Psoas muscle (tissue), 8 donors: ENCODE data around the gene ADCY5. TPM values are rescaled to one million over a fixed set of nuclear protein-coding genes. Genes with fewer than 3 reads are reported as not detected.

ENCODE experiments used
- ATAC-seq, 4 donors: fragments of 200-7000 bp; cut with Tn5 transposase; one replicate each; pipeline ENCODE4 v1.9.1; 2020; ENCODE audit warnings: moderate library complexity in 3 of 4, mild to moderate bottlenecking in 2 of 4
- DNase-seq, 2 donors: peaks; one replicate each; pipeline ENCODE4 v3.0.0-alpha.2; 2020
- H3K27ac ChIP-seq: fragments of 200-600 bp; one replicate; pipeline ENCODE4 v1.8.0; 2022
- H3K27me3 ChIP-seq, 3 donors: fragments of 200-600 bp in 1 of 3; one replicate each; pipeline versions ENCODE4 v1.6.1 to v1.8.0; 2013 to 2022; ENCODE audit warnings: low read length in 2 of 3, mild to moderate bottlenecking in 2 of 3, moderate library complexity in 1 of 3; ENCODE audit not compliant: insufficient read depth in 3 of 3
- H3K36me3 ChIP-seq, 2 donors: fragments of 200-600 bp in 1 of 2; one replicate each; pipeline versions ENCODE4 v1.6.1 to v1.8.0; 2013 to 2022; ENCODE audit warnings: low read depth in 1 of 2, mild to moderate bottlenecking in 1 of 2, moderate library complexity in 1 of 2; ENCODE audit not compliant: insufficient read depth in 1 of 2
- H3K4me1 ChIP-seq: fragments of 200-600 bp; one replicate; pipeline ENCODE4 v1.8.0; 2022
- H3K4me3 ChIP-seq: fragments of 200-600 bp; one replicate; pipeline ENCODE4 v1.8.0; 2022; ENCODE audit warnings: mild to moderate bottlenecking
- H3K9me3 ChIP-seq: fragments of 200-600 bp; one replicate; pipeline ENCODE4 v1.8.0; 2022
- WGBS, 3 donors: extraction: QIAGEN DNeasy Blood & Tissue Kit; methylation state at CpG; one replicate each; pipeline versions ENCODE4 v1.1.6 to v1.1.7; 2013; 5-methylcytosine and 5-hydroxymethylcytosine counted together
- intact Hi-C, 2 donors: fragments of 100-400 bp; cut with DNase I; formaldehyde crosslinking; loops; one replicate each; pipeline versions ENCODE4 v1.11.0 to v1.14.2; 2022
- polyA plus RNA-seq, 3 donors: library from polyadenylated mRNA; stranded (reverse); fragments of 200-250 nt; gene quantifications; one replicate each; pipeline ENCODE4 v1.2.3, GENCODE V29; 2013
- total RNA-seq, 4 donors: library from RNA; stranded (reverse); fragmentation: NEBNext Ultra II Directional in 2 of 4; extraction: Animal tissue kit (Norgen Biotek cat#: 25700) in 2 of 4; gene quantifications; one replicate each; pipeline versions ENCODE4 v1.2.1 to v1.2.4, GENCODE V29; 2021 to 2023
- TF ChIP-seq, protein P1 (sequence below): fragments of 200-600 bp; IDR thresholded peaks from one replicate; pipeline ENCODE4 v1.8.0; 2022; ENCODE audit warnings: antibody characterized with exemption
- donor health status: healthy with polysubstance abuse.
- donor health status: DM: no; HTN: no; CAD: no; lungs with moderate emphysema.
- donor health status: Bipolar disorder and iron deficiency.
- donor health status: healthy.
- donor health status: DM: yes; HTN: yes; CAD: no.
- donor health status: DM: no; HTN: no; CAD: no.
- donor health status: DM: no; HTN: no; CAD: no.
- donor health status: DM: yes; HTN: yes; CAD: no.

Gene ADCY5
- total and polyA plus RNA-seq, 7 donors: 1.0 to 4.4 (median 1.6) TPM

DNA sequence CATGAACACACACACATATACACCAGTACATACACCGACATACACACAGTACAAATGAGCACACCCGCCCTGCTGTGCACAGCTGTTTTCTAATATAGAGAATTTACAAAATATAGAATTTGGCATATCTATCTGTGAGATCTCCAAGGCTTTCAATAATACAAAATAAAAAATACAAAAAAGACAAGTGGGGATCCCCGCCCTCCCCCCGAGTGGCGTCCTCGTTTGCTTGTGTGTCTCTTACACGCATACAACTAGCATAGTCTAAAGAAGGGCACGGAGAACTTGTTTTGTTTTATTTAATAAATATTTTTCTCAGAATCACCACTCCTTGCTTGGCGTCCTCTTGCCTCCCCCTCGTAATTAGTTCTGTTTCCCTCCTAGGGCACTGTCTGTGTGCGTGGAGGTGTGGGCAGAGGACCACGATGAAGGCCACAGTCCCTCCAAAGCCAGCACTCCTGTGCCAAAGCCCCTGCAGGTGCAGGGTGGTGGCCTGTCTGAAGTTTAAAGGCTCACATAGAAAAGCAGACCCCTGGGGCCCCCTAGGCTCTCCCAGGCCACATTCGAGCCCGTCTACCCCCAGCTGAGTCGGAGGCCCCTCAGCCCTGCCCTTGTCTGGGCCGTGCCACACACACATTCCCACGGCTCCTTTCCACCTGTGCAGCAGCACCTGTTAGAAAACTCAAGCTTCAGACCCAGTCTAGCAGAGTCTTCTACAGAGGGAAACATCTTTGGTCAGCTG is 165.1 kb downstream of the ADCY5 start:
- Histone ChIP-seq H3K27me3 (no peaks in the 10 kb centered on the region), H3K4me1 (no peaks in the 10 kb centered on the region), H3K36me3 (peaks cover 0 to 3% of the 10 kb centered on the region in 2 donors), H3K9me3 (no peaks in the 10 kb centered on the region), H3K4me3 (no peak overlapping the region), H3K27ac (no peak overlapping the region)
- TF ChIP-seq, protein P1, sequence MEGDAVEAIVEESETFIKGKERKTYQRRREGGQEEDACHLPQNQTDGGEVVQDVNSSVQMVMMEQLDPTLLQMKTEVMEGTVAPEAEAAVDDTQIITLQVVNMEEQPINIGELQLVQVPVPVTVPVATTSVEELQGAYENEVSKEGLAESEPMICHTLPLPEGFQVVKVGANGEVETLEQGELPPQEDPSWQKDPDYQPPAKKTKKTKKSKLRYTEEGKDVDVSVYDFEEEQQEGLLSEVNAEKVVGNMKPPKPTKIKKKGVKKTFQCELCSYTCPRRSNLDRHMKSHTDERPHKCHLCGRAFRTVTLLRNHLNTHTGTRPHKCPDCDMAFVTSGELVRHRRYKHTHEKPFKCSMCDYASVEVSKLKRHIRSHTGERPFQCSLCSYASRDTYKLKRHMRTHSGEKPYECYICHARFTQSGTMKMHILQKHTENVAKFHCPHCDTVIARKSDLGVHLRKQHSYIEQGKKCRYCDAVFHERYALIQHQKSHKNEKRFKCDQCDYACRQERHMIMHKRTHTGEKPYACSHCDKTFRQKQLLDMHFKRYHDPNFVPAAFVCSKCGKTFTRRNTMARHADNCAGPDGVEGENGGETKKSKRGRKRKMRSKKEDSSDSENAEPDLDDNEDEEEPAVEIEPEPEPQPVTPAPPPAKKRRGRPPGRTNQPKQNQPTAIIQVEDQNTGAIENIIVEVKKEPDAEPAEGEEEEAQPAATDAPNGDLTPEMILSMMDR: no peak
- DNase-seq (peak in 1 of 2 donors; percentile 30), ATAC-seq (no peak)
- WGBS, 3 donors: 77 to 80% (median 80%) methylated on average over 17 of the region's 17 CpGs
- intact Hi-C loops: no loop called here

DNA sequence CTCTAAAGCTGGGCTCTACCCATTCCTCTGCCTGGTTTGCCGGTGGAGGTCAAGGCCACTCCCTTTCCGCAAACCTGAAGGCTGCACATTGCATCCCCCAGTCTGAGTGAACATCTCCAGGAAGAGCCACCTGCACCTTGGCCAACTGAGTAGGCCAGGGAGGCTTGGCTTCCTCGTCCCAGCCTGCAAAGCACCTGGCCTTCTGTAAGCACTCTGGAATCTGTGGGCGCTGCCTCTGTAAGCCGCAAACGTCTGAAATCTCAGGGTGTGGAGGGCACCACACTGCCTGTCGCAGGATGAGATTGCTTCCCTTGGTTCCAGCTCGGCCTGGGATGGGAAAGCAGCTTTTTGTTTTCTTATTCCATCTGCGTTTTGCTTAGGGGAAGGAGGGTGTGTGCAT is 165.8 kb downstream of the ADCY5 start:
- DNase-seq (peak in 1 of 2 donors; percentile 32), ATAC-seq (no peak)
- 81 to 84% (median 81%) methylated on average over 9 of the region's 9 CpGs for WGBS, 3 donors
- Histone ChIP-seq H3K9me3 (no peaks in the 10 kb centered on the region), H3K4me3 (no peak overlapping the region), H3K36me3 (peaks cover 0 to 3% of the 10 kb centered on the region in 2 donors), H3K27ac (no peak overlapping the region), H3K27me3 (no peaks in the 10 kb centered on the region), H3K4me1 (no peaks in the 10 kb centered on the region)
- TF ChIP-seq, protein P1: no peak
- intact Hi-C loops: no loop called here

DNA sequence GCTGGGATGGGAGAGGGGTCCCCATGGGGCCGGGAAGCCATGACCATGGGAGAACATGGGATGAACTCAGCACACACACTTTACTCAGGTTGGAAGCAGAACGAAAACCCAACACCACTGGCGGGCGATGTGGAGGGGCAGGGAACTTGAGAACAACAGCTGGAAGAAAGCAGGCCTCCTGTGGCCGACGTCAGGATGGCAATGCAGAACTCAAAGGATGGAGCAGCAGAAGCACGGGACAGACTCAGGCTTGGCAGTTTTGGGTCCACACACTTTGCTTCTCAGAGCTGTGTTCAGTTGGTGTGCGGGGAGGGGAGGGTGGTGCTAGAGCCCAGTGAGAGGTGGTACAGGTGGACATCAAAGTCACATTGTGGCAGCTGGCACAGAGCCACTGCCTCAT is 166.4 kb downstream of the ADCY5 start:
- Histone ChIP-seq H3K4me3 (no peak overlapping the region), H3K36me3 (peaks cover 0 to 3% of the 10 kb centered on the region in 2 donors)
- intact Hi-C loops: no loop called here

DNA sequence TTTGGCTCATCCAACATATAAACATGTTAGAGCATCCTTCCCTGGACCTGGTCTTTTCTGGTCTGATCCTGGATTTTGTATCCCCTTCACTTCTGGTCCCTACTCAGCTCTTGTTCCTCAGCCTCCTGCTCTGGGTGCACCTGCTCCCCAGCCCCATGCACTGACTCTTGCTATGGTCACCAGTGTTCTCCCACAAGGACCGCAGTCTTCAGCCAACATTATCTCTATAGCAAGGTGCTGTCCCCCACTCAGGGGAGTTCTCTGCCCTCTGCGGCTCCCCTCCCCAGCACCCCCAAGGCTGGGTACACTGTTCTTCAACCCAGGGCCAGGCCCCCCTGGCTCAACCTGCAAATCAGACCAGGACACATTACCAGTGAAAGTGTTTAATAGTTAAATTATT is 167.0 kb downstream of the ADCY5 start:
- H3K27me3 ChIP-seq: no peaks in the 10 kb centered on the region
- H3K27ac ChIP-seq: no peak overlapping the region
- 89 to 95% (median 93%) methylated on average over 2 of the region's 2 CpGs for WGBS, 3 donors
- TF ChIP-seq, protein P1: no peak
- no peak for ATAC-seq
- no peaks in the 10 kb centered on the region for H3K9me3 ChIP-seq
- intact Hi-C loops: no loop called here
- peak in 1 of 2 donors; percentile 25 for DNase-seq
- peaks cover 0 to 3% of the 10 kb centered on the region in 2 donors for H3K36me3 ChIP-seq
- no peaks in the 10 kb centered on the region for H3K4me1 ChIP-seq
- H3K4me3 ChIP-seq: no peak overlapping the region

More for the DNA sequence above, 166.4 kb downstream of the ADCY5 start:
- H3K9me3 ChIP-seq: no peaks in the 10 kb centered on the region
- no peak overlapping the region for H3K27ac ChIP-seq
- ATAC-seq (no peak), DNase-seq (peak in 1 of 2 donors; percentile 29)
- TF ChIP-seq, protein P1: no peak
- 70 to 79% (median 72%) methylated on average over 8 of the region's 8 CpGs for WGBS, 3 donors
- H3K4me1 ChIP-seq: no peaks in the 10 kb centered on the region
- H3K27me3 ChIP-seq: no peaks in the 10 kb centered on the region
